H9 (cell line): ENCODE data around the gene USP5. TPM values are rescaled to one million over a fixed set of nuclear protein-coding genes. Genes with fewer than 3 reads are reported as not detected.

ENCODE experiments used
- DNase-seq: peaks from one replicate; pipeline ENCODE4 v3.0.0-alpha.2; 2017
- H2AFZ ChIP-seq: one replicate; pipeline ENCODE4 v1.6.1; 2013; ENCODE audit warnings: mild to moderate bottlenecking, low read length, control low read depth, moderate library complexity
- H2AK5ac ChIP-seq: 2 replicates; pipeline ENCODE4 v1.6.1; 2013; ENCODE audit warnings: low read length, control low read depth, mixed read lengths; ENCODE audit not compliant: insufficient read length
- H2BK120ac ChIP-seq: one replicate; pipeline ENCODE4 v1.6.1; 2013; ENCODE audit warnings: low read depth, mild to moderate bottlenecking, low read length, control low read depth, inconsistent platforms; ENCODE audit not compliant: poor library complexity, severe bottlenecking
- H2BK12ac ChIP-seq: 2 replicates; pipeline ENCODE4 v1.6.1; 2013; ENCODE audit warnings: low read length, control low read depth, mixed read lengths, low read depth; ENCODE audit not compliant: insufficient read length
- H2BK15ac ChIP-seq: 2 replicates; pipeline ENCODE4 v1.6.1; 2013; ENCODE audit warnings: low read depth, low read length, control low read depth
- H2BK20ac ChIP-seq: one replicate; pipeline ENCODE4 v1.6.1; 2013; ENCODE audit warnings: low read depth, mild to moderate bottlenecking, low read length, control low read depth, inconsistent platforms; ENCODE audit not compliant: poor library complexity, severe bottlenecking
- H2BK5ac ChIP-seq: 2 replicates; pipeline ENCODE4 v1.6.1; 2013; ENCODE audit warnings: low read length, control low read depth, mixed read lengths; ENCODE audit not compliant: insufficient read length
- H3K14ac ChIP-seq: 2 replicates; pipeline ENCODE4 v1.6.1; 2013; ENCODE audit warnings: low read length, control low read depth; ENCODE audit not compliant: insufficient read depth
- H3K18ac ChIP-seq: 2 replicates; pipeline ENCODE4 v1.6.1; 2013; ENCODE audit warnings: low read depth, mild to moderate bottlenecking, mixed read lengths, low read length, control low read depth; ENCODE audit not compliant: insufficient read length
- H3K23ac ChIP-seq: 2 replicates; pipeline ENCODE4 v1.6.1; 2013; ENCODE audit warnings: low read length, control low read depth, mixed read lengths, low read depth; ENCODE audit not compliant: insufficient read length
- H3K23me2 ChIP-seq: 2 replicates; pipeline ENCODE4 v1.6.1; 2013; ENCODE audit warnings: low read depth, mild to moderate bottlenecking, mixed read lengths, low read length, control low read depth; ENCODE audit not compliant: insufficient read length, poor library complexity, severe bottlenecking
- H3K27ac ChIP-seq: 2 replicates; pipeline ENCODE4 v1.5.1; 2013; ENCODE audit warnings: low read length, control low read depth, mixed read lengths, low read depth; ENCODE audit not compliant: insufficient read length
- H3K27me3 ChIP-seq: 2 replicates; pipeline ENCODE4 v1.6.1; 2013; ENCODE audit warnings: low read length, control low read depth, inconsistent platforms; ENCODE audit not compliant: insufficient read depth
- H3K4ac ChIP-seq: 2 replicates; pipeline ENCODE4 v1.6.1; 2013; ENCODE audit warnings: low read depth, mild to moderate bottlenecking, control low read depth, inconsistent platforms, low read length, moderate library complexity
- H3K4me1 ChIP-seq: 2 replicates; pipeline ENCODE4 v1.6.1; 2013; ENCODE audit warnings: low read length, control low read depth, inconsistent platforms; ENCODE audit not compliant: insufficient read depth
- H3K4me2 ChIP-seq: 2 replicates; pipeline ENCODE4 v1.6.1; 2013; ENCODE audit warnings: low read length, control low read depth, mixed read lengths; ENCODE audit not compliant: insufficient read length, insufficient read depth
- H3K56ac ChIP-seq: 2 replicates; pipeline ENCODE4 v1.6.1; 2013; ENCODE audit warnings: low read depth, mild to moderate bottlenecking, mixed read lengths, low read length, control low read depth; ENCODE audit not compliant: insufficient read length
- H3K79me1 ChIP-seq: 2 replicates; pipeline ENCODE4 v1.6.1; 2013; ENCODE audit warnings: low read depth, mild to moderate bottlenecking, moderate library complexity, low read length, control low read depth, inconsistent platforms; ENCODE audit not compliant: insufficient read depth, poor library complexity, severe bottlenecking
- H3K79me2 ChIP-seq: 2 replicates; pipeline ENCODE4 v1.6.1; 2013; ENCODE audit warnings: low read length, control low read depth, inconsistent platforms; ENCODE audit not compliant: insufficient read depth
- H3K9ac ChIP-seq: 2 replicates; pipeline ENCODE4 v1.6.1; 2013; ENCODE audit warnings: low read length, control low read depth, mixed read lengths; ENCODE audit not compliant: insufficient read length; ENCODE audit errors: extremely low read depth
- H3K9me3 ChIP-seq: one replicate; pipeline ENCODE4 v1.6.1; 2013; ENCODE audit warnings: low read depth, low read length, inconsistent platforms; ENCODE audit not compliant: control insufficient read depth
- H3T11ph ChIP-seq: one replicate; pipeline ENCODE4 v1.6.1; 2013; ENCODE audit warnings: mild to moderate bottlenecking, low read length, control low read depth, inconsistent platforms
- H4K20me1 ChIP-seq: one replicate; pipeline ENCODE4 v1.6.1; 2013; ENCODE audit not compliant: control insufficient read depth, insufficient read length, insufficient read depth
- H4K5ac ChIP-seq: 2 replicates; pipeline ENCODE4 v1.6.1; 2013; ENCODE audit warnings: low read depth, mild to moderate bottlenecking, mixed read lengths, low read length, control low read depth; ENCODE audit not compliant: insufficient read length
- H4K8ac ChIP-seq: replicated peaks from 2 replicates; pipeline ENCODE4 v1.6.1; 2013; ENCODE audit warnings: low read length, control low read depth, mixed read lengths, low read depth; ENCODE audit not compliant: insufficient read length
- H4K91ac ChIP-seq: 2 replicates; pipeline ENCODE4 v1.6.1; 2013; ENCODE audit warnings: low read depth, mild to moderate bottlenecking, moderate library complexity, mixed read lengths, low read length, control low read depth; ENCODE audit not compliant: insufficient read length
- H3K27ac Mint-ChIP-seq, 3 experiments: 2 replicates in 2 of 3; 3 replicates in 1 of 3; pipeline ENCODE4 v1.8.0; 2020 to 2021; ENCODE audit warnings: mixed read lengths in 3 of 3, mild to moderate bottlenecking in 1 of 3, moderate library complexity in 1 of 3
- H3K27me3 Mint-ChIP-seq: 2 replicates; pipeline ENCODE4 v1.8.0; 2021; ENCODE audit warnings: low read depth, mild to moderate bottlenecking, moderate library complexity, mixed read lengths
- H3K36me3 Mint-ChIP-seq, 3 experiments: 2 replicates in 2 of 3; 3 replicates in 1 of 3; pipeline ENCODE4 v1.8.0; 2020 to 2021; ENCODE audit warnings: low read depth in 3 of 3, mixed read lengths in 3 of 3; ENCODE audit not compliant: insufficient read depth in 1 of 3
- H3K4me1 Mint-ChIP-seq, 2 experiments: 2 replicates each; pipeline ENCODE4 v1.8.0; 2020; ENCODE audit warnings: mixed read lengths in 2 of 2
- H3K4me3 Mint-ChIP-seq, 2 experiments: 2 replicates in 1 of 2; 3 replicates in 1 of 2; pipeline ENCODE4 v1.8.0; 2020 to 2021; ENCODE audit warnings: mild to moderate bottlenecking in 2 of 2, mixed read lengths in 2 of 2, moderate library complexity in 1 of 2
- H3K9me3 Mint-ChIP-seq, 2 experiments: 2 replicates in 1 of 2; 3 replicates in 1 of 2; pipeline ENCODE4 v1.8.0; 2020; ENCODE audit warnings: mild to moderate bottlenecking in 2 of 2, mixed read lengths in 2 of 2, moderate library complexity in 1 of 2
- CTCF ChIP-seq: fragments of 200-600 bp; sonication (generic); conservative IDR thresholded peaks from 3 replicates; pipeline ENCODE4 v1.8.0; 2021; ENCODE audit warnings: antibody characterized with exemption, mild to moderate bottlenecking
- WGBS: extraction: QIAGEN DNeasy Blood & Tissue Kit; methylation state at CpG from one replicate; pipeline ENCODE4 v1.1.7; 2013; ENCODE audit warnings: missing lambda C conversion rate, low lambda C conversion rate, mixed read lengths; ENCODE audit not compliant: insufficient read length; ENCODE audit errors: extremely low coverage; 5-methylcytosine and 5-hydroxymethylcytosine counted together
- total RNA-seq: library from RNA; stranded (reverse); gene quantifications from 2 replicates; pipeline ENCODE4 v1.2.1, GENCODE V29; 2021

USP5 gene
- total RNA-seq, 1 experiment from 2014 or later = 143 TPM

- H2BK15ac ChIP-seq = no peak overlapping the region
- H3K4me1 ChIP-seq = no peaks in the 10 kb centered on the region
- H3K4me2 ChIP-seq = no peak overlapping the region
- H2AFZ ChIP-seq = no peak overlapping the region
- H4K8ac ChIP-seq = no peak overlapping the region
- no peaks in the 10 kb centered on the region for H3K79me2 ChIP-seq
- H3K79me1 ChIP-seq = no peaks in the 10 kb centered on the region
- no peak overlapping the region for H3K18ac ChIP-seq
- no peak overlapping the region; a peak in 1 of 7 replicates for H3K27ac Mint-ChIP-seq
- no peak overlapping the region for H3K23ac ChIP-seq
- no peaks in the 10 kb centered on the region for H3K9me3 Mint-ChIP-seq
- no peak overlapping the region for H3K27ac ChIP-seq
- H3K27me3 Mint-ChIP-seq = no peaks in the 10 kb centered on the region
- H3K23me2 ChIP-seq = peaks cover under 1% of the 10 kb centered on the region
- no peaks in the 10 kb centered on the region for H3K9me3 ChIP-seq
- H3K27me3 ChIP-seq = no peaks in the 10 kb centered on the region
- no peak overlapping the region for H3K9ac ChIP-seq
- H3K14ac ChIP-seq = no peak overlapping the region
- no peak overlapping the region for H2BK120ac ChIP-seq
- H2BK12ac ChIP-seq = no peak overlapping the region
- no peak overlapping the region for H2AK5ac ChIP-seq
- no peak overlapping the region for H4K91ac ChIP-seq
- H3K56ac ChIP-seq = no peak overlapping the region
- DNase-seq = no peak
- H2BK20ac ChIP-seq = no peak overlapping the region
- no peak overlapping the region for H3K4me3 Mint-ChIP-seq
- peaks cover 33 to 87% (median 78%) of the 10 kb centered on the region in 3 experiments for H3K36me3 Mint-ChIP-seq
- WGBS = no CpG with 5 or more reads among the region's 17 CpGs
- H3T11ph ChIP-seq = no peak overlapping the region
- H2BK5ac ChIP-seq = no peak overlapping the region
- H3K4ac ChIP-seq = no peak overlapping the region
- H4K5ac ChIP-seq = no peak overlapping the region
- TF ChIP-seq CTCF = no peak
- peaks cover 8 to 15% of the 10 kb centered on the region in 2 experiments for H3K4me1 Mint-ChIP-seq
- no peaks in the 10 kb centered on the region for H4K20me1 ChIP-seq
Measured at GRCh38 chr12:6845395-6845794, 6.6 kb upstream of the USP5 start.
